ENCODE results near the gene TMEM120A. TPM values are rescaled to one million over a fixed set of nuclear protein-coding genes. Genes with fewer than 3 reads are reported as not detected.
A peak's percentile ranks its signal among the peaks of the same experiment; 100 is the strongest.
"Not testable (repeated sequence)": the region's sequence is repeated elsewhere in the genome, so short reads cannot be mapped to it uniquely, and the experiment has no call there.

TMEM120A gene
- total RNA-seq (2021; fragmentation: NEBNext Ultra II Directional; extraction: Animal tissue kit (Norgen Biotek cat#: 25700)) = 10 to 100 TPM; 35.5 to 47.3 (median 37.2) TPM
- long read RNA-seq, transcript TMEM120A-214 (12 exons, 1,456 nt) = major isoform, 30 of 43 reads
- long read RNA-seq, partial matches to known transcripts = 4 of 43 reads
- long read RNA-seq, other reads (novel, unspliced or antisense) = 3 of 43 reads

DNA sequence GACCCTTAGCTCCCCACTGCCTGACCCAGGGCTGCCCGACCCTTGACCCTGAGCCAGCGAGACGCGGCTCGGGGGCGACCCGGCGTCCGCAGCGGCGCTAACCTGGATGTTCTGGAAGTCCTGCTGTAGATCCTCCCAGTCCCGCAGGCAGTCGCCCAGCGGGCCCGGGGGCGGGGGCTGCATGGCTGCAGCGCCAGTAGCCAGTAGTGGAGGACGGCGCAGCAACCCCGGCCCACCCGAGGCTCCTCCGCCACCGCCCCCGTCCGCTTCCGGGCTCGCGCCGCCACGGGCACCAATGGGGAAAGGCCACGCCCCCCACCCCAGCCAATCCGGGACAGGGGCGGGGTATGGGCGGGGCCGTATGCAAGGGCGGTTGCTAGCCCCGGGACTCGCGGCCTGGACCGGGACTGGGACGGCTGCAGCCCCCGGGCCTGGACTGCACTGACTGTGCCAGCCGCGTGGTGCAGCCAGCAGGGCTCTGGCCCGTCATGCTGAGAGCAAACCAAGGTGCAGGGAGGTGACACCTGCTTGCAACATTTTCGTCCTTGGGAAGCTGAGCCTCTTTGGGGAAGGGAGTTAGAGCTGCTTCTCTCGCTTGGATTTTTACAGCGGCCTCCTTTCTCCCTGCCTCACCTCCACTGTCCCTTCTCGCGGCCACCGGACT, at the start of gene TMEM120A:
Gene TMEM120A (minus strand): TSS at position 208 of the 664 bp plus-strand sequence. CDS start 25 bp downstream, at position 183.
- H3K36me3 Mint-ChIP-seq (ENCODE audit: low read depth) = peaks cover 24% of the 10 kb centered on the region
- H3K4me1 Mint-ChIP-seq (ENCODE audit: low read depth) = peaks cover 14% of the 10 kb centered on the region
- TF ChIP-seq, protein P1, sequence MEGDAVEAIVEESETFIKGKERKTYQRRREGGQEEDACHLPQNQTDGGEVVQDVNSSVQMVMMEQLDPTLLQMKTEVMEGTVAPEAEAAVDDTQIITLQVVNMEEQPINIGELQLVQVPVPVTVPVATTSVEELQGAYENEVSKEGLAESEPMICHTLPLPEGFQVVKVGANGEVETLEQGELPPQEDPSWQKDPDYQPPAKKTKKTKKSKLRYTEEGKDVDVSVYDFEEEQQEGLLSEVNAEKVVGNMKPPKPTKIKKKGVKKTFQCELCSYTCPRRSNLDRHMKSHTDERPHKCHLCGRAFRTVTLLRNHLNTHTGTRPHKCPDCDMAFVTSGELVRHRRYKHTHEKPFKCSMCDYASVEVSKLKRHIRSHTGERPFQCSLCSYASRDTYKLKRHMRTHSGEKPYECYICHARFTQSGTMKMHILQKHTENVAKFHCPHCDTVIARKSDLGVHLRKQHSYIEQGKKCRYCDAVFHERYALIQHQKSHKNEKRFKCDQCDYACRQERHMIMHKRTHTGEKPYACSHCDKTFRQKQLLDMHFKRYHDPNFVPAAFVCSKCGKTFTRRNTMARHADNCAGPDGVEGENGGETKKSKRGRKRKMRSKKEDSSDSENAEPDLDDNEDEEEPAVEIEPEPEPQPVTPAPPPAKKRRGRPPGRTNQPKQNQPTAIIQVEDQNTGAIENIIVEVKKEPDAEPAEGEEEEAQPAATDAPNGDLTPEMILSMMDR (IDR thresholded peaks at IDR 0.05) = peak; percentile 60
- H3K27ac Mint-ChIP-seq = peak within 1 kb of the TSS; percentile 74
- H3K9me3 Mint-ChIP-seq = no peaks in the 10 kb centered on the region
- peaks cover 4% of the 10 kb centered on the region; the same call in 1 of the 2 replicates for H3K27me3 Mint-ChIP-seq (ENCODE audit: insufficient read depth)
- H3K4me3 Mint-ChIP-seq = peak within 1 kb of the TSS; percentile 86
- peak; percentile 89 for DNase-seq

DNA sequence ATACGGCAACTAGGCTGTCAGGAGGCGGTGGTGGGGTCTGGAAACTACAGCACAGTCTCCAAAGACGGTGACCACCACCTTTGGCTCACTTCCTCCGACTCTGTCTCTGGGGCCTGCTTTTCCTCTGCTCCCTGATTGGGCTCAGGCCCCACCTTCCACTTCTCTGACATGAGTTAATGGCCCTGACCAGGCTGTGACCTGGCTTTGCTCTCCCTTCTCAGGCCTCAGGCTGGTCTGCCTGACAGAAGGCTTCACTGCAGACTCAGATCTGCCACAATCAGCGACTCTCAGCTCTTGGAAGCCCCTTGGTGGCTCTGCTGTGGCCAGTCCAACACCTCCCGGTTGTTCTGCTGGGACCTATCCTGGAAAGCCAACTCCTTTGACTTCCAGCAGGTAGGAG, 45.7 kb upstream of the TMEM120A start:
- Mint-ChIP-seq H3K27ac (no peak overlapping the region), H3K9me3 (no peaks in the 10 kb centered on the region), H3K36me3 (ENCODE audit: low read depth) (peaks cover 5% of the 10 kb centered on the region; the same call in 1 of the 2 replicates), H3K27me3 (ENCODE audit: insufficient read depth) (no peaks in the 10 kb centered on the region), H3K4me3 (no peak overlapping the region), H3K4me1 (ENCODE audit: low read depth) (peaks cover 36% of the 10 kb centered on the region)
- TF ChIP-seq, protein P1 (IDR thresholded peaks at IDR 0.05) = no peak
- no peak for DNase-seq

DNA sequence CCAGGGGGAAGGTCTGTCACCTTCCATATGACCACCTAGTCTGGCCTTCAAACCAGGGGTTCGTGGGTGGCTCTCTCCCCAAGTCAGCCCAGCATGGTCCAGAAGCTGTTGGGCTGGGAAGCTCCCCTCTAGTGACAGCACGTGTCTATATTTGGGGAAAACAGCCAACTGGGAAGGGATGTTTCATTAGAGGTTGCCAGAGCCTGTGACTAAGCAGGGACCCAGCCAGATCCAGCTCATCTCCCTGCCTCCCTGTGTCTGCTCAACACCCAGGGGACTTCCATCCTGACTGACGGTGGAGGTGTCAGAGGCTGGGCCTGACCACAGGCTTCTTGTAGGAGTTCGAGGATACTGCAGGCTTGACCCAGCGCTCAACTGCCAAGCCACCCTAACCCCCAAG, 42.9 kb upstream of the TMEM120A start:
- DNase-seq = peak; percentile 83
- H3K36me3 Mint-ChIP-seq (ENCODE audit: low read depth) = 0 out of 2 replicates have a peak, but pooled peaks cover 5% of the 10 kb centered on the region

DNA sequence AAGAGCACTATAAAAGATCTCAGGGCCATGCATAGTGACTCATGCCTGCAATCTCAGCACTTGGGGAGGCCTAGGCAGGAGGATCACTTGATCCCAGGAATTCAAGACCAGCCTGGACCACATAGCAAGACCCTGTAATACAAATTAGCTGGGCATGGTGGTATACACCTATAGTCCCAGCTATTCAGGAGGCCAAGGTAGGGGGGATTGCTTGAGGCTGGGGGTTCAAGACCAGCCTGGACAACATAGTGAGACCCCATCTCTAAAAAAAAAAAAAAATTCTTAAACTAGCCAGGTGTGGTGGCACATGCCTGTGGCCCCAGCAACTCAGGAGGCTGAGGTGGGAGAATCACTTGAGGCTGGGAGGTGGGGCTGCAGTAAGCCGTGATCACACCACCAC, 37.6 kb upstream of the TMEM120A start:
- H3K27ac Mint-ChIP-seq = no peak overlapping the region
- no peaks in the 10 kb centered on the region; the same call in 1 of the 2 replicates for H3K27me3 Mint-ChIP-seq (ENCODE audit: insufficient read depth)
- peaks cover under 1% of the 10 kb centered on the region for H3K4me1 Mint-ChIP-seq (ENCODE audit: low read depth)
- TF ChIP-seq, protein P1 (IDR thresholded peaks at IDR 0.05) = no peak
- H3K4me3 Mint-ChIP-seq = no peak overlapping the region
- H3K36me3 Mint-ChIP-seq (ENCODE audit: low read depth) = 0 out of 2 replicates have a peak, but pooled peaks cover 5% of the 10 kb centered on the region
- DNase-seq = no peak
- no peaks in the 10 kb centered on the region for H3K9me3 Mint-ChIP-seq

More for the DNA sequence above, 42.9 kb upstream of the TMEM120A start:
- H3K4me3 Mint-ChIP-seq = no peak overlapping the region
- no peaks in the 10 kb centered on the region; the same call in 1 of the 2 replicates for H3K27me3 Mint-ChIP-seq (ENCODE audit: insufficient read depth)
- peak overlapping the region; percentile 75 for H3K27ac Mint-ChIP-seq
- TF ChIP-seq, protein P1 (IDR thresholded peaks at IDR 0.05) = no peak
- H3K9me3 Mint-ChIP-seq = no peaks in the 10 kb centered on the region
- peaks cover 20% of the 10 kb centered on the region for H3K4me1 Mint-ChIP-seq (ENCODE audit: low read depth)

DNA sequence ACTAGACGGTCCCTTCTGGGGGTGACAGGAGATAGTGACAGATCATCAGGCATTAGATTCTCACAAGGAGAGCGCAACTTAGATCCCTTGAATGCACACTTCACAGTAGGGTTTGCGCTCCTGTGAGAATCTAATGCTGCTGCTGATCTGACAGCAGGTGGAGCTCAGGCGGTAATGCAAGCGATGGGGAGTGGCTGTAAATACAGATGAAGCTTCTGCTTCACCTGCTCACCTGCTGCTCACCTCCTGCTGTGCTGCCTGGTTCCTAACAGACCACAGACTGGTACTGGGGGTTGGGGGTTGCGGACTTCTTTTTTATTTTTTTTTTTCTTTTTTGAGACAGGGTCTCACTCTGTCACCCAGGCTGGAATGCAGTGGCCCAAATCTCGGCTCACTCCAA, 35.3 kb upstream of the TMEM120A start:
- H3K4me3 Mint-ChIP-seq; H3K4me1 Mint-ChIP-seq (ENCODE audit: low read depth); H3K36me3 Mint-ChIP-seq (ENCODE audit: low read depth); H3K27me3 Mint-ChIP-seq (ENCODE audit: insufficient read depth); H3K9me3 Mint-ChIP-seq; DNase-seq; H3K27ac Mint-ChIP-seq: not testable (repeated sequence)

DNA sequence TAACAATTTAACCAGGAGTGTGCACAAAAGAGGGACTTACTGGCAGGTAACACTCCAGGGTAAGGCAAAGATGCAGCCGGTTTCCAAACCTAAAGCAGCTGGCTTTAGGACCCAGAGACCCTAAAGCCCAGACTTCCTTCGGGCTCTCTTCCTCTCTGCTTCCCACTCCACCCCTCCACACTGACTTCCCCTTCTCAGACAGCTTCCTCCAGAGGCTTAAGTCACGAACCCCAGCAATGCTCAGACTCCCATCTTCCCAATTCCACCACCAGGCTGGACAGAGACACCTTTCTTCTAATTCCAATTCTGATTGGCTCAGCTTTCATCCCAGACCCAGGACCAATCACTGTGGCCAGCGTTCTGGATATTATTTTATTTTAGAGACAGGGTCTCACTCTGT, 28.6 kb upstream of the TMEM120A start:
- DNase-seq = no peak
- TF ChIP-seq, protein P1 (IDR thresholded peaks at IDR 0.05) = no peak
- Mint-ChIP-seq H3K4me3 (no peak overlapping the region), H3K27ac (no peak overlapping the region), H3K36me3 (ENCODE audit: low read depth) (peaks cover 8% of the 10 kb centered on the region), H3K4me1 (ENCODE audit: low read depth) (no peaks in the 10 kb centered on the region), H3K9me3 (no peaks in the 10 kb centered on the region), H3K27me3 (ENCODE audit: insufficient read depth) (peaks cover 1% of the 10 kb centered on the region; the same call in 1 of the 2 replicates)
